Measurements from ENCODE around the gene KIF17.

KIF17 gene

DNA sequence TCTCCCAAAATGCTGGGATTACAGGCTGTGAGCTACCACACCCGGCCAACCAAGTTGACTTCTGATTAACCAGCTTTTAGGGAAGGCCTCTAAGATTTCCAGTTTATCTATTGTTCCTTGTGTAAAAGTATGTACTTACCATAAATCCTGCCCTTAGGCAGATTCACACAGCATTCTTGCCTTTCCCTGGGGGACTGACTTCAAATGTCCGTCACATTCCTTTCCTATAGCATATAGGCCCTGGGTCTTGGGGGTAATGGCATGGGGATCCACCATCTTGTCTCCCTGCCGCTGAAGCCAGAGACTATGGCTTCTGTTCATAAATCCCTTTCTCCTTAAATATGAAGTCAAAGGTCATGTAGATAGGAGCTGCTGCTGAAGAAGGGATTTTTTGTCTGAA lies 85.4 kb downstream of the KIF17 start:
- no peak overlapping the region for H3K4me3 ChIP-seq (ENCODE audit: low read depth, low read length)
- TF ChIP-seq, protein P1, sequence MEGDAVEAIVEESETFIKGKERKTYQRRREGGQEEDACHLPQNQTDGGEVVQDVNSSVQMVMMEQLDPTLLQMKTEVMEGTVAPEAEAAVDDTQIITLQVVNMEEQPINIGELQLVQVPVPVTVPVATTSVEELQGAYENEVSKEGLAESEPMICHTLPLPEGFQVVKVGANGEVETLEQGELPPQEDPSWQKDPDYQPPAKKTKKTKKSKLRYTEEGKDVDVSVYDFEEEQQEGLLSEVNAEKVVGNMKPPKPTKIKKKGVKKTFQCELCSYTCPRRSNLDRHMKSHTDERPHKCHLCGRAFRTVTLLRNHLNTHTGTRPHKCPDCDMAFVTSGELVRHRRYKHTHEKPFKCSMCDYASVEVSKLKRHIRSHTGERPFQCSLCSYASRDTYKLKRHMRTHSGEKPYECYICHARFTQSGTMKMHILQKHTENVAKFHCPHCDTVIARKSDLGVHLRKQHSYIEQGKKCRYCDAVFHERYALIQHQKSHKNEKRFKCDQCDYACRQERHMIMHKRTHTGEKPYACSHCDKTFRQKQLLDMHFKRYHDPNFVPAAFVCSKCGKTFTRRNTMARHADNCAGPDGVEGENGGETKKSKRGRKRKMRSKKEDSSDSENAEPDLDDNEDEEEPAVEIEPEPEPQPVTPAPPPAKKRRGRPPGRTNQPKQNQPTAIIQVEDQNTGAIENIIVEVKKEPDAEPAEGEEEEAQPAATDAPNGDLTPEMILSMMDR (IDR thresholded peaks at IDR 0.05; ENCODE audit: low read depth, low read length), result no peak

DNA sequence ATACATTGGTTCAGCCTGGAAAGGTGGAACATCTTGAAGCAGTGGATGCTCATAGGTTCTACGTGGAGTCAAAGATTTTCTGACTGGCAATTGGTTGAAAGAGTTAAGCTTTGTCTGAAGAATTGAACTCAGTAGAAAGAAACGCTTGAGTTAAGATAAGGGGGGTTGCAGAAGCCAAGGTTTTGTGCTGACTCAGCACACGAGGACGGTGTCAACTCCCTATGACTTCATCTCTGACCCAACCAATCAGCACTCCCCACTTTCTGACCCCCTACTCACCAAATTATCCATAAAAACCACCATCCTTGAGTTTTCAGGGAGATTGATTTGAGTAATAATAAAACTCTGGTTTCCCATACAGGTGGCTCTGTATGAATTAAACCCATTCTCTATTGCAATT lies 87.1 kb downstream of the KIF17 start:
- TF ChIP-seq, protein P1 (IDR thresholded peaks at IDR 0.05; ENCODE audit: low read depth, low read length), result no peak
- no peak overlapping the region for H3K4me3 ChIP-seq (ENCODE audit: low read depth, low read length)

DNA sequence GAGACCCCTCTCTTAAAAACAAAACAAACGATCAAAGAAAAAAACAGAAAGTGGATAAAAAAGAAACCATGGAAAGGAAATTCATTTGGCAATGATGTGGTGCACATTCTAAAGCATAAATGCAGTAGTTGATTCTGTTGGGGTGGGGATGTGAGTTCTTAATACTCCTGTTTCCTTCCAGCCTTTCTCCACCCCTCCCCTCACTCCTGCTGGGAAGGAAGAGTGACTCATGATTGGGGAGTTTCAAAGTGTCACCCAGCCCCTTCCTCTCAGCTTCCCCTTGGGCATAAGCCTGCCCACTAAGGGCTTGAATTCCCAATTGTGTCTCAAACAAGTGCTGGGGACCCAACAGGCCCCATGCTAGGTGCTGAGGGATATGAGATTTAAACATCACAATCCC lies 91.3 kb downstream of the KIF17 start:
- no peak overlapping the region for H3K4me3 ChIP-seq (ENCODE audit: low read depth, low read length)
- TF ChIP-seq, protein P1 (IDR thresholded peaks at IDR 0.05; ENCODE audit: low read depth, low read length), result no peak

DNA sequence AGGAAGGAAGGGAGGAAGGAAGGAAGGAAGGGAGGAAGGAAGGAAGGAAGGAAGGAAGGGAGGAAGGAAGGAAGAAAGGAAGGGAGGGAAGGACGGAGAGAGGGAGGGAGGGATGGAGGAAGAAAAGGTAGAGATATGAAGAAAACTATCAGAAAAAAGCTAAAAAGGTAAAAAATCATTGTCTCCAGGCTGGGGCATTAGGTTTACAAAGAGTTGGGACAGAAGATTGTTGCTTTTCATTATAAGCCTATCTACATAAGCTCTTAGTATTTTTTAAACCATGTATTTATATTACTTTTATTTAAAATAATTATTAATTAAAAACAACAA lies 91.7 kb downstream of the KIF17 start:
- no peak overlapping the region for H3K4me3 ChIP-seq (ENCODE audit: low read depth, low read length)
- TF ChIP-seq, protein P1 (IDR thresholded peaks at IDR 0.05; ENCODE audit: low read depth, low read length), result no peak

DNA sequence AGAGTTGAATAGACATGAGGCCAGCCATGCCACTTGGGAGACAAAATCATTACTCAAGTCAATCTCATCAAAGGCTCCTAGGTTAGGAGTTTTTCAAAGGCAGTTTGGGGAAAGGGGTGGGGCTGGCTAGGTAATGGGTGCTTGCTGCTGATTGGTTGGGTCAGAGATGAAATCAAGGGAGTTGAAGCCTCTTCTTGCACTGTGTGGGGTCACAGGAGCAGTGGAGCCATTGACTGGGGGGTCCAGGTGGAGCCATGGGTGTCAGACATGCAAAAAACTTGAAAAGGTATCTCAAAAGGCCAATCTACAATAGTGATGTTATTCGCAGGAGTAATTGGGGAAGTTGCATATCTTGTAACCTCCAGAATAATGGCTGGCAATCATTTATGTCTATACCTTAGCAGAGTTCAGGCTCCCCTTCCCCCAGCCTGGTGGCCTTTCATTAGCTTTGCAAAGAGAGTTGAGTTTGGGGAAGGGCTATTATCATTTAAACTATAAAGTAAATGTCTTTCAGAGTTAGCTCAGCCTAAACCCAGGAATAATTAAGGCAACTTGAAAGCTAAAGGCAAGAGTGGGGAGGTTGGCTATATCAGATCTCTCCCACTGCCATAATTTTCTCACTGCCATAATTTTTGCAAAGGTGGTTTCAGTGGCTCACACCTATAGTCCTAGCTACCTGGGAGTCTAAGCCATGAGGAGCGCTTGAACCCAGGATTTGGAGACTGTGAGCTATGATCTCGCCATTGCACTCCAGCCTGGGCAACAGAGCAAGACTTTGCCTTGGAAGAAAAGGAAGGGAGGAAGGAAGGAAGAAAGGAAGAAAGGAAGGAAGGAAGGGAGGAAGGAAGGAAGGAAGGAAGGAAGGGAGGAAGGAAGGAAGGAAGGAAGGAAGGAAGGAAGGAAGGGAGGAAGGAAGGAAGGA lies 92.4 kb downstream of the KIF17 start:
- H3K4me3 ChIP-seq (ENCODE audit: low read depth, low read length), result no peak overlapping the region
- TF ChIP-seq, protein P1 (IDR thresholded peaks at IDR 0.05; ENCODE audit: low read depth, low read length), result no peak

DNA sequence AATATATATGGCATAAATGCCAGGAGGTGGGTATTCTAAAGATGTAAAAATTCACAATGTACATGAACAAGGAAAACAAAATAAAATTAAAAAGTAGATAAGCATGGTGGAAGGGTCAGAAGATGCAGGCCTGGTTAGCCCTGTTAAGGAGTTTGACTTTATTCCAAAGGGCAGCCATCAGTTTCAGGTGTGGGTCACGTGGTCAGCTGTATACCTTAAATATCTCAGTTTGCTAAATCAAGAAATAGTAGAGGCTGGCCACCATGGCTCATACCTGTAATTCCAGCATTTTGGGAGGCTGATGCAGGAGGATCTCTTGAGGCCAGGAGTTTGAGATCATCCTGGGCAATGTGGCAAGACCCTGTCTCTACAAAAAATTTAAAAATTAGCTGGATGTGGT lies 93.1 kb downstream of the KIF17 start:
- TF ChIP-seq, protein P1 (IDR thresholded peaks at IDR 0.05; ENCODE audit: low read depth, low read length), result no peak
- H3K4me3 ChIP-seq (ENCODE audit: low read depth, low read length), result no peak overlapping the region

DNA sequence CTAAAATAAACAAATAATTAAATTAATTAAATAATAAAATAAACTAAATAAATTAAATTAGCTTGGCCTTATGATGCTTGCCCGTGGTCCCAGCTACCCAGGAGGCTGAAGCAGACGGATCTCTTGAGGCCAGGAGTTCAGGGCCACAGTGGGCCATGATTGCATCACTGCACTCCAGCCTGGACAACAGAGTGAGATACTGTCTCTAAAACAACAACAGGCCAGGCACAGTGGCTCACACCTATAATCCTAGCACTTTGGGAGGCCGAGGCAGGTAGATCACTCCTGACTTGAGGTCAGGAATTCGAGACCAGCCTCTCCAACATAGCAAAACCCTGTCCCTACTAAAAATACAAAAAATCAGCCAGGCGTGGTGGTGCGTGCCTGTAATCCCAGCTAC lies 96.8 kb downstream of the KIF17 start:
- H3K4me3 ChIP-seq (ENCODE audit: low read depth, low read length), result no peak overlapping the region
- TF ChIP-seq, protein P1 (IDR thresholded peaks at IDR 0.05; ENCODE audit: low read depth, low read length), result no peak
